Mucosa of stomach (tissue), 1 donor: ENCODE measurements around the gene CASQ1.

ENCODE experiments used
- H3K27me3 ChIP-seq: one replicate; pipeline ENCODE4 v1.7.0; 2013; ENCODE audit warnings: mild to moderate bottlenecking, low read length; ENCODE audit not compliant: control insufficient read depth, insufficient read depth
- H3K36me3 ChIP-seq: one replicate; pipeline ENCODE4 v1.7.0; 2013; ENCODE audit warnings: low read length; ENCODE audit not compliant: control insufficient read depth, insufficient read depth
- H3K4me1 ChIP-seq: one replicate; pipeline ENCODE4 v1.7.0; 2013; ENCODE audit warnings: mild to moderate bottlenecking, low read length; ENCODE audit not compliant: control insufficient read depth, insufficient read depth
- H3K4me3 ChIP-seq: one replicate; pipeline ENCODE4 v1.7.0; 2013; ENCODE audit warnings: low read length
- H3K9ac ChIP-seq: one replicate; pipeline ENCODE4 v1.7.0; 2013; ENCODE audit warnings: mild to moderate bottlenecking, low read length, moderate library complexity
- H3K9me3 ChIP-seq: one replicate; pipeline ENCODE4 v1.7.0; 2013; ENCODE audit warnings: mild to moderate bottlenecking, low read length, moderate library complexity; ENCODE audit not compliant: control insufficient read depth
- donor health status: Pancreatic carcinoma.

CASQ1 gene

GRCh38 chr1:160169553-160170399 lies 20.6 kb upstream of the CASQ1 start:
- Histone ChIP-seq H3K9me3 (no peaks in the 10 kb centered on the region), H3K9ac (no peak overlapping the region), H3K4me1 (no peaks in the 10 kb centered on the region), H3K36me3 (no peaks in the 10 kb centered on the region), H3K27me3 (no peaks in the 10 kb centered on the region), H3K4me3 (no peak overlapping the region)

DNA sequence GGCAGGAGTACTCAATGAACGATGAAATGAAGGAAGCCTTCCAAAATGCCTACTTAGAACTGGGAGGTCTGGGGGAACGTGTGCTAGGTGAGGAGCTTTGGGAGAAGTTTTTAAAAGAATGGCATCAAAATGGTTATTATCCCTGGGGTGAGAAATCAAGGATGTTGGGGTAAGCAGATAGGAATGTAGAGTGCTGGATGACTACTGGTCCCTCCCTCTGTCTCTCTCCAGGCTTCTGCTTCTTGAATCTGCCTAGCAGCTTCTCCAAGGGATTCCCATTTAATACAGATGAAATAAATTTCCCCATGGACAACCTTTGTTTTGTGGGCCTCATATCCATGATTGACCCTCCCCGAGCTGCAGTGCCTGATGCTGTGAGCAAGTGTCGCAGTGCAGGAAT lies 19.0 kb upstream of the CASQ1 start:
- Histone ChIP-seq H3K9me3 (no peaks in the 10 kb centered on the region), H3K27me3 (no peaks in the 10 kb centered on the region), H3K36me3 (no peaks in the 10 kb centered on the region), H3K4me1 (no peaks in the 10 kb centered on the region), H3K9ac (no peak overlapping the region), H3K4me3 (no peak overlapping the region)

DNA sequence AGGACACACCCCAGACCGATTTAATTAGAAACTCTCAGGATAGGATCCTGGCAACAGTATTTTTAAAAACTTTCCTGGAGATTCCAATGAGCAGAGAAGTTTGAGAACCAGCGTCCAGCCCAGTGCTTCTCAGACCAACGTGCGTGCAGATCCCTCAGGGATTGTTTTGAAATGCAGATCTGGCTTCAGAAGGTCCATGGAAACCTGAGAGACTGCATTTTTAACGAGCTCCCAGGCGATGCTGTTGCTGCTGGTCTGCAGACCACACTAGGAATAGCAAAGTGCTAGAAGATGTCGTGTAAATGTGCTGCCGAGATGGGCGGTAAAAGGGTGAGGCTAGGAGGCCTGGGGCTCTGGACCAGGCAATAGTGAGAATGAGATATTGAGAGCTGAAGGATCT lies 18.4 kb upstream of the CASQ1 start:
- no peaks in the 10 kb centered on the region for H3K4me1 ChIP-seq
- H3K9me3 ChIP-seq: no peaks in the 10 kb centered on the region
- no peaks in the 10 kb centered on the region for H3K36me3 ChIP-seq
- no peak overlapping the region for H3K4me3 ChIP-seq
- H3K27me3 ChIP-seq: no peaks in the 10 kb centered on the region
- H3K9ac ChIP-seq: no peak overlapping the region

GRCh38 chr1:160177231-160177630 lies 13.1 kb upstream of the CASQ1 start:
- H3K9me3 ChIP-seq: no peaks in the 10 kb centered on the region
- H3K9ac ChIP-seq: no peak overlapping the region
- no peaks in the 10 kb centered on the region for H3K36me3 ChIP-seq
- H3K27me3 ChIP-seq: no peaks in the 10 kb centered on the region
- H3K4me3 ChIP-seq: no peak overlapping the region
- no peaks in the 10 kb centered on the region for H3K4me1 ChIP-seq

DNA sequence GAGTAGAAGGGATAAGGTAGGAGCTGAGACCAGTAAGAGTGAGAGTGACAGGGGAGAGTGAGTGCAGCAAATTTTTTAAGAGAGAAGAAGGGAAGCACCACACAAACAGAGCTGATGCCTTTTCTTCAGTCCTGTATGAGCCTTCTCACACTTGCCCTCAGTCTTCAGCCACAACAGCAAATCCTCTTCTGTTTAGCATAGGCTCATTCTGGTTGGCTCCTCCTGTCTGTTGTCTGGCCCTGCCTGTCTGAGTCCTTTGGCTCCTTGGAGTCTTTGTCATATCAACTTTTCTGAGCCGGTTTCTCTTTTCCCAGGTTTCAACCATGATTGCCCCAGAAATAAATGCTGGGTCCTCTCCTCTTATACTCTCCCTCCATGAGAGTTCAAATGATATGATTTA lies 12.7 kb upstream of the CASQ1 start:
- Histone ChIP-seq H3K4me1 (no peaks in the 10 kb centered on the region), H3K9me3 (no peaks in the 10 kb centered on the region), H3K36me3 (no peaks in the 10 kb centered on the region), H3K27me3 (no peaks in the 10 kb centered on the region), H3K4me3 (no peak overlapping the region), H3K9ac (no peak overlapping the region)

GRCh38 chr1:160178731-160179130 lies 11.6 kb upstream of the CASQ1 start:
- Histone ChIP-seq H3K9ac (no peak overlapping the region), H3K9me3 (no peaks in the 10 kb centered on the region), H3K36me3 (no peaks in the 10 kb centered on the region), H3K4me3 (no peak overlapping the region), H3K4me1 (no peaks in the 10 kb centered on the region), H3K27me3 (no peaks in the 10 kb centered on the region)

DNA sequence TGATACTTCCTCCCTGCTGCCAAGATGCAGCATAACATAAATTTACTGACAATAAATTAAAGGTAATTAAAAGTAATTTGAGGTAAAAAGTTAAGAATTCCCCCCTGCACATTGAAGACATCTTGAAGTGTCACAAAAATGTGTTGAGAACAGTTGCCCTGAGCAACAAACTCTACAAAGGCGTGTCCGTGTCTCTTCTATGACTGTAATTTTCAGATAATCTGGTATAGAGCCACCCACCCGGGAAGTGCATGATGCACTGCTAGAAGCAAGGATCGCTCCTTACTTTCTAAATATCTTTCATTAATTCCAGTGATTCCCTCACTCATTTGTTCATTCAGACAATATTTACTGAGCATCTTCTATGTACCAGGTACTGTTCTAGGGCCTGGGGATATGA lies 11.0 kb upstream of the CASQ1 start:
- Histone ChIP-seq H3K4me3 (no peak overlapping the region), H3K4me1 (no peaks in the 10 kb centered on the region), H3K9me3 (no peaks in the 10 kb centered on the region), H3K9ac (no peak overlapping the region), H3K27me3 (no peaks in the 10 kb centered on the region), H3K36me3 (no peaks in the 10 kb centered on the region)

DNA sequence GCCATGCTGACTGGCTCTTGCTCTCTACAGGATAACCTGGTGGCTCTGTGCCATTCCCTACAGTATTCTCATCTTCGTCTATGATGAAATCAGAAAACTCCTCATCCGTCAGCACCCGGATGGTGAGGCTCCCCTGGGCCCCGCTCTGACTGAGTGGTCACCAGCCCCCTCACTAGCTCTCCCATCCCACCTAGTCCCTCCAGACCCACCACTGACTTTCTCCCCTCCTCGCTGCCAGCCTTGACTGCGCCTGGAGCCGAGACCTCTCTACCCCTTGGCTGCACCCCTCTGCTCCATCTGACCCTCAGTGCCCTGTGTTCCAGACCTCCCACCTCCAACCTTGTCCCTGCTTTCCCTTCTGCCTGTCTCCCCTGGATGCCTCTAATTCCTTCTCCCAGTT lies 4.1 kb upstream of the CASQ1 start:
- Histone ChIP-seq H3K4me3 (no peak overlapping the region), H3K9me3 (no peaks in the 10 kb centered on the region), H3K27me3 (no peaks in the 10 kb centered on the region), H3K4me1 (no peaks in the 10 kb centered on the region), H3K9ac (no peak overlapping the region), H3K36me3 (no peaks in the 10 kb centered on the region)

GRCh38 chr1:160186729-160187128 lies 3.6 kb upstream of the CASQ1 start:
- H3K4me3 ChIP-seq: no peak overlapping the region
- no peak overlapping the region for H3K9ac ChIP-seq
- H3K9me3 ChIP-seq: no peaks in the 10 kb centered on the region
- no peaks in the 10 kb centered on the region for H3K4me1 ChIP-seq
- H3K27me3 ChIP-seq: no peaks in the 10 kb centered on the region
- H3K36me3 ChIP-seq: no peaks in the 10 kb centered on the region

GRCh38 chr1:160187407-160187806 lies 3.0 kb upstream of the CASQ1 start:
- no peak overlapping the region for H3K4me3 ChIP-seq
- no peaks in the 10 kb centered on the region for H3K36me3 ChIP-seq
- no peak overlapping the region for H3K9ac ChIP-seq
- H3K9me3 ChIP-seq: no peaks in the 10 kb centered on the region
- H3K27me3 ChIP-seq: no peaks in the 10 kb centered on the region
- H3K4me1 ChIP-seq: no peaks in the 10 kb centered on the region

DNA sequence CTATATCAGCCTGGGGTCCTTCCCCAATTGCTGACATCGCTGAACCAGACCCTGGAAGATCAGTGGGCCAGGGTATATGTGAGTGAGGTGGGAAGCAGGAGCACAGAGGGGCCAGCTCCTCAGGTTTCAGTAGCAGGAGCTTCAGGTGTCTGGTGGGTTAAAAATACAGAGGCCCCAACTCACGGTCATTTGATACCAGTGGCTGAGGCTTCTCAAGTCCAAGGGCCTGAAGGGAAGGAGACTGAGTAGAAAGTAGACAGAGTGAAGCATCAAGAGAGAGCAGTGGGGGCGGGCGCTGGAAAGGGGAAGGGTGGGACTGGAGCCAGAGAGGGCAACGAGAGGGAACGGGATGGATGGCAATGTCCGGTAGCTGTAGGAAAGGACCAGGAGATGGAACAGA lies 2.0 kb upstream of the CASQ1 start:
- Histone ChIP-seq H3K36me3 (no peaks in the 10 kb centered on the region), H3K4me3 (no peak overlapping the region), H3K27me3 (no peaks in the 10 kb centered on the region), H3K9ac (no peak overlapping the region), H3K4me1 (peaks cover 8% of the 10 kb centered on the region), H3K9me3 (no peaks in the 10 kb centered on the region)

GRCh38 chr1:160191756-160192155 lies 1.4 kb downstream of the CASQ1 start:
- H3K9me3 ChIP-seq: no peaks in the 10 kb centered on the region
- no peaks in the 10 kb centered on the region for H3K27me3 ChIP-seq
- H3K36me3 ChIP-seq: no peaks in the 10 kb centered on the region
- no peak overlapping the region for H3K4me3 ChIP-seq
- peaks cover 12% of the 10 kb centered on the region for H3K4me1 ChIP-seq
- H3K9ac ChIP-seq: no peak overlapping the region

GRCh38 chr1:160192234-160192633 lies 1.9 kb downstream of the CASQ1 start:
- Histone ChIP-seq H3K9me3 (no peaks in the 10 kb centered on the region), H3K4me3 (no peak overlapping the region), H3K36me3 (no peaks in the 10 kb centered on the region), H3K9ac (no peak overlapping the region), H3K4me1 (peaks cover 12% of the 10 kb centered on the region), H3K27me3 (peaks cover under 1% of the 10 kb centered on the region)
